AG08396 (cell line): Measurements from ENCODE around the gene PLAAT5.
A peak's percentile ranks its signal among the peaks of the same experiment; 100 is the strongest.
"Not testable (repeated sequence)": the region's sequence is repeated elsewhere in the genome, so short reads cannot be mapped to it uniquely, and the experiment has no call there.

Experiments used
- DNase-seq: peaks from one replicate; pipeline ENCODE4 v3.0.0; 2012; ENCODE audit warnings: low spot score, mixed read lengths

The PLAAT5 gene

DNA sequence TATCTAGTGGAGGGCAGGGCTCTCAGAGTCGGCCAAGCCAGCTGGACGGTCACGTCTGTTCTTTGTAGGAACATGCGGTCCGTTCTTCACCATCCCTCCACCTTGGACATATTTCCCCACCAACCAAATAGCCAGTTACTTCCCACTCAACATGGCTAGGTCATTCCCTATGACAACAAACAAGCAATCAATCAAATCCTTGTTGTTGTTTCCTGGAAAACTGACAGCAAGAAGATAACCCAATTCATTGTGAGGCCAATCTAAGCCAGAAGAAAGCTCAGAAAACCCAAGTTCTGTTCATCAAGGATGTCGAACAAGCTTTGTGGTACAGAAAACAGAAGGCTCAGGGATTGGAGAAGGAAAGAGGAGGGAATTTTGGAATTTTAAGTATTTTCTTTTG lies 10.9 kb downstream of the PLAAT5 start:
- DNase-seq = no peak

GRCh38 chr11:63478896-63479295 lies 12.1 kb downstream of the PLAAT5 start:
- peak; percentile 80 for DNase-seq

DNA sequence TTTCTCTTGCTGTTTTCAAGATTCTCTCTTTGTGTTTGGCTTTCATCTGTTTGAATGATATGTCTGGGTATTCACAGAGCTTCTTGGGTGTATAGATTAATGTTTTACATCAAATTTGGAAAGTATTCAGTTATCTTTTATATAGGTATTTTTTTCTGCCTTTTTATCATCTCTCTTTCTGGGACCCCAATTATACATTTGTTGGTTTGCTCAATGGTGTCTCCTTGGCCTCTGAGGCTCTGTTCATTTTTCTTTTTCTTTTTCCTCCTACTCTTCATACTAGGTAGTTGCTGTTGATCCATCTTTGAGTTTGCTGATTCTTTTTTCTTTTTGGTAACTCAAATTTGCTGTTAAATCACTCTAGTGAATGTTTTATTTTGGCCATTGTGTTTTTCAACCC lies 14.3 kb downstream of the PLAAT5 start:
- DNase-seq = no peak

GRCh38 chr11:63472372-63472771 lies 18.6 kb downstream of the PLAAT5 start:
- no peak for DNase-seq

DNA sequence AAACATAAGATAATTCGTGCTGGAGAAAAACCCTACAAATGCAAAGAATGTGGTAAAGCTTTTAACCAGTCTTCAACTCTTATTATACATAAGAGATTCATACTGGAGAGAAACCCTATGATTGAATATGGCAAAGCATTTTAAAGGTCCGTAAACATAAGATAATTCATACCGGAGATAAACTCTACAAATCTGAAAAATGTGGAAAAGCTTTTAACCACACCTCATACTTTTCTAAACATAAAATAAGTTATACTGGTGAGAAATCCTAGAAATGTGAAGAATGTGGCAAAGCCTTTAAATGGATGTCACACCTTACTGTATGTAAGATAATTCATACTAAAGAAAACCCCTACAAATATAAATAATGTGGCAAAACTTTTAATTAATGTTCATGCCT lies 20.7 kb downstream of the PLAAT5 start:
- DNase-seq = no peak

- no peak for DNase-seq
These were observed 28.8 kb downstream of the PLAAT5 start for GRCh38 chr11:63462137-63462536.

GRCh38 chr11:63459586-63459985 lies 31.4 kb downstream of the PLAAT5 start:
- DNase-seq = no peak

GRCh38 chr11:63448646-63449045 lies 42.3 kb downstream of the PLAAT5 start:
- no peak for DNase-seq

DNA sequence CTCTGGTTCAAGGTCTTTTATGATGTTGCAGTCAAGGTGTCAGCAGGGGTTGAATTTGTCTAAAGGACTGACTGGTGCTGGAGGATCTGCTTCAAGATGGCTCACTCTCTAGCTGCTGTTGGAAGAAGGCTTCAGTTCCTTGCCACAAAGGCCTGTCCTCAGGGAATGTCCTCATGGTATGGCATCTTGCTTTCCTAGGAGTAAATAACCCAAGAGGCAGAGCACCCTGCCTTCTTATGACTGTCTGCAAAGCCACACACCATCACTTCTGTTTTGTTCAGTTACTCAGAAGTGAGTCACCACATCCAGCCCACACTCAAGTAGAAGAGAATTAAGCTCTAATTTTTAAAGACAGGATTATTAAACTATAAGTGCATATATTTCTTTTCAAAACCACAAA lies 45.2 kb downstream of the PLAAT5 start:
- peak; percentile 14 for DNase-seq

- no peak for DNase-seq
These were observed 45.8 kb downstream of the PLAAT5 start for GRCh38 chr11:63445118-63445517.

- no peak for DNase-seq
These were observed 46.8 kb downstream of the PLAAT5 start for GRCh38 chr11:63444160-63444559.

- DNase-seq = no peak
These were observed 47.3 kb downstream of the PLAAT5 start for GRCh38 chr11:63443714-63444113.

GRCh38 chr11:63435831-63436230 lies 55.1 kb downstream of the PLAAT5 start:
- DNase-seq = not testable (repeated sequence)

- not testable (repeated sequence) for DNase-seq
These were observed 55.6 kb downstream of the PLAAT5 start for GRCh38 chr11:63435351-63435750.

GRCh38 chr11:63430731-63431130 lies 60.2 kb downstream of the PLAAT5 start:
- not testable (repeated sequence) for DNase-seq

- DNase-seq = no peak
These were observed 62.9 kb downstream of the PLAAT5 start for GRCh38 chr11:63427971-63428508.

- DNase-seq = no peak
These were observed 73.7 kb downstream of the PLAAT5 start for GRCh38 chr11:63417174-63417852.
